Activated naive CD8-positive, alpha-beta T cell treated with anti-CD3 and anti-CD28 coated beads, Interleukin-2, amount 10 ng/mL, durations not matched to agents 7 days and 5 days (primary cell): ENCODE results near the gene SNED1. TPM values are rescaled to one million over a fixed set of nuclear protein-coding genes. Genes with fewer than 3 reads are reported as not detected.

Source experiments
- ATAC-seq: fragments of 150-1000 bp; cut with Tn5 transposase; one replicate; pipeline ENCODE4 v1.10.0; 2021; ENCODE audit warnings: low read depth, moderate library complexity
- POLR2A ChIA-PET: fragments of 350-600 bp; sonication (Branson Sonifier 250); formaldehyde crosslinking; loops from one replicate; lab custom pipeline; 2021; ENCODE audit warnings: antibody characterized with exemption; lab: Charles Lee
- DNase-seq: peaks from one replicate; pipeline ENCODE4 v3.0.0; 2021
- H3K27ac Mint-ChIP-seq: one replicate; pipeline ENCODE4 v1.8.0; 2022; ENCODE audit warnings: mild to moderate bottlenecking, mixed read lengths
- H3K27me3 Mint-ChIP-seq: one replicate; pipeline ENCODE4 v1.8.0; 2022; ENCODE audit warnings: mild to moderate bottlenecking, moderate library complexity, mixed read lengths
- H3K36me3 Mint-ChIP-seq: one replicate; pipeline ENCODE4 v1.8.0; 2021; ENCODE audit warnings: mild to moderate bottlenecking, mixed read lengths
- H3K4me1 Mint-ChIP-seq: one replicate; pipeline ENCODE4 v1.8.0; 2021; ENCODE audit warnings: mixed read lengths
- H3K4me3 Mint-ChIP-seq: one replicate; pipeline ENCODE4 v1.8.0; 2022; ENCODE audit warnings: mild to moderate bottlenecking, moderate library complexity, mixed read lengths
- H3K9me3 Mint-ChIP-seq: one replicate; pipeline ENCODE4 v1.8.0; 2021; ENCODE audit warnings: mixed read lengths
- total RNA-seq, 2 experiments: library from RNA; stranded (reverse); gene quantifications; one replicate each; pipeline ENCODE4 v1.2.3, GENCODE V29; 2021

SNED1 gene
- total RNA-seq, 2 experiments from 2014 or later: 14.5 to 18.7 TPM

DNA sequence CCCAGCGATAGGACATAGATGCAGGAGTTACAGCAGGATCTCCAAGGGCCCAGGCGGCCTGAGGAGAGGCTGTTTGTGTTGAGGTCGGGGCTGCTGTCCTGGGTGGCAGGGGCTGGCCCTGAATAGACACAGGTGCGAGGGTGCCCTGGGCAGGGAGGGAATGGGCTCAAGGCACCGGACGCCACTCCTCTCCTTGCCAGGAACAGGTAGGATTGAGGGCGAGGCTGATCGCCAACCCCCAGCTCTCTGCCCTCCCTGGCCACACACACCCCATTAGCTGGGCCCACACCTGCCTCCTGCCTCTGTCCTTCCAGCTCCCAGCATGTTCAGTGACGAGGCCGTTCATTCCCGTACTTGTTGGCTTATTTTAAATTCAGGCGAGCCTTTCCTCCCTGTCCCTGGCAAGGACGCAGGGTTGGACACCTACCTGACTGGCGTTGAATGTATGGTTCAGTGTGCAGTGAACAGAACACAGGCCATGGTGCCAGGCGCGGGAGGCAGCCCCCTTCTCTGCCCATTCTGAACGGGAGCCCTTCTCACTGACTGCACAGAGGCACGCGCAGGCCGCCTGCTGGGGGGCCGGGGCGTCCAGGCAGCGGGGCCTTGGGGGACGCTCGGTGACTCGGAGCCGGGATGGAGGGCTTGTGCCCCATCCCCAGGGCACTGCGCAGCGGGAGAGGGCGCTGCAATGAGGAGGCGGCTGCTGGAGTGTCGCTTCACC lies 41.3 kb upstream of the SNED1 start:
- no peak for ATAC-seq
- Mint-ChIP-seq H3K27ac (no peak overlapping the region), H3K36me3 (no peaks in the 10 kb centered on the region), H3K4me3 (no peak overlapping the region), H3K9me3 (no peaks in the 10 kb centered on the region), H3K27me3 (peaks cover 2% of the 10 kb centered on the region), H3K4me1 (no peaks in the 10 kb centered on the region)
- POLR2A ChIA-PET: no interaction called here
- DNase-seq: no peak

- ATAC-seq (no peak), DNase-seq (no peak)
- H3K27ac Mint-ChIP-seq: no peak overlapping the region
- no peaks in the 10 kb centered on the region for H3K4me1 Mint-ChIP-seq
- no peak overlapping the region for H3K4me3 Mint-ChIP-seq
- H3K36me3 Mint-ChIP-seq: no peaks in the 10 kb centered on the region
- peaks cover 2% of the 10 kb centered on the region for H3K27me3 Mint-ChIP-seq
- POLR2A ChIA-PET: no interaction called here
- H3K9me3 Mint-ChIP-seq: no peaks in the 10 kb centered on the region
Observed at GRCh38 chr2:240957656-240958365, 40.6 kb upstream of the SNED1 start.

DNA sequence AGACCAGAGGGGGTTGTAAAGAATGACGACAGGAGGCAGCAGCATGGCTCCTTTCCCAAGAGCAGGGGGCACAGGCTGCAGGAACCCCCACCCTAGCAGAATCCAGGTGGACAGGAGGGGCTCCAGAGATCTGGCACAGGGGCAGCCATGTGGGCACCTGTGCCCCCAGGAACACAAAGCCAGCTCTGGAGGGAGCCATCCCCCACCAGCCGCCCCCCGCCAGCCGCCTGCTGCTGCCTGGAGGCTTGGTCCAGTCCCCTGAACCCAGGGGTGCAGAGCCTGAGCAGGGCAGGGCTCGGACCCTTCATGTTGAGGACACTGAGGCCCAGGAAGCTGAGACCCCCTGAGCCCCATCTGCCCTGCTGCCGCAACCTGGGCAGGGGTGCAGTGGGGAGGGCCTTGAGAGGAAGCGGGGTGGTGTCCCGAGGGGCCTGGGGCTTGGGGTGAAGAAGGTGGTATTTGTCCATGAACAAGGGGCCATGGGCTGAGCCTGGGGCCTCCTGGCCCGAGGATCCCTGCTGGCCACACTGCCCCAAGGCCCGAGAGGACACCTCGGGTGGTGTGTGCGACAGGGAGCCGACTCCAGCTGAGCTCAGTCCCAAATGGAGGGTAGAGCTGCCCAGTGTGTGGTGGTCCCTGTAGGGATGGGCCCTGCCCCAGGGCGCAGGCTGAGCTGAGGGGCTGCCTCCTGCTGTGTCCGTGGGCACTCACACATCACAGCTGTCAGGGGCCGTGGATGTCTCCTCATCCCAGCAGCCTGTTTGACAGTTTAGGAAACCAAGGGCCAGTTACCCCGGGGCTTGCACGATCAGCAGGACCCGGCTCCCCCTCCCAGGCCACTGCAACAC lies 39.8 kb upstream of the SNED1 start:
- Mint-ChIP-seq H3K27me3 (peaks cover 2% of the 10 kb centered on the region), H3K27ac (no peak overlapping the region)
- DNase-seq: no peak

DNA sequence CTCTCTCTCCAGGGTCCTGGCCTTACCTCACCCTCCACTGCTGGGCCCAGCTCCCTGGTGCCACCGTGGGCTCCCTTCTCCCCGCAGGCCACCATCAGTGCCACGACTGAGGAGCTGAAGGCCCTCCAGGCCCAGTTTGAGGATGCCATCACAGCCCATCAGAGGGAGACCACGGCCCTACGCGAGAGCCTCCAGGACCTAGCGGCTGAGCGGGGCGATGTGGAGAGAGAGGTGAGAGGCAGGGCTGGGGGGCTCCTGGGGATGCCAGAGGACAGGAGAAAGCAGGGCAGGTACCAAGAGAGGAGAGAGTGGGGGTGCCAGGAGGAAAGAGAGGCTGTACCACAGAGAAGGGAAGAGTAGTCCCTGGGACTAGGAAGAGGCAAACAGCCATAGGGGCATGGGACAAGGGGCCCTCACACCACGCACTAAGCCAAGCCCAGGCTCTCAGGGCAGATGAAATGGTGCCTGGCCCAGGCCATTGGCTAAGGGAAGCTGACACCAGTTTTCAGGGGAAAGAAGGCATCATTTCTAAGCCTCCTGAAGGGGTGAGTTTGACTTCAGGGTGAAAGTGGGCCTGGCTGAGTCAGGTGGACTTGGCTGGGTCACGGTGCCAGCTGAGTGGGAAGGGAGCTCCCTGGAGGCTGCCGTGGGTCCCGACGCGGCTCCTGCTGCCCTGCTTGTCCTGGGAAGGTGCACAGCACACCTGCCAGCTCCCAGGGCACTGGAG lies 39.0 kb upstream of the SNED1 start:
- DNase-seq: no peak
- no peak for ATAC-seq
- H3K36me3 Mint-ChIP-seq: no peaks in the 10 kb centered on the region
- H3K4me1 Mint-ChIP-seq: no peaks in the 10 kb centered on the region
- H3K9me3 Mint-ChIP-seq: no peaks in the 10 kb centered on the region
- no peak overlapping the region for H3K27ac Mint-ChIP-seq
- POLR2A ChIA-PET: no interaction called here
- H3K4me3 Mint-ChIP-seq: no peak overlapping the region
- H3K27me3 Mint-ChIP-seq: peaks cover 2% of the 10 kb centered on the region

More for the DNA sequence above, 39.8 kb upstream of the SNED1 start:
- no peak for ATAC-seq
- Mint-ChIP-seq H3K4me3 (no peak overlapping the region), H3K4me1 (no peaks in the 10 kb centered on the region), H3K36me3 (no peaks in the 10 kb centered on the region), H3K9me3 (no peaks in the 10 kb centered on the region)
- POLR2A ChIA-PET: no interaction called here

DNA sequence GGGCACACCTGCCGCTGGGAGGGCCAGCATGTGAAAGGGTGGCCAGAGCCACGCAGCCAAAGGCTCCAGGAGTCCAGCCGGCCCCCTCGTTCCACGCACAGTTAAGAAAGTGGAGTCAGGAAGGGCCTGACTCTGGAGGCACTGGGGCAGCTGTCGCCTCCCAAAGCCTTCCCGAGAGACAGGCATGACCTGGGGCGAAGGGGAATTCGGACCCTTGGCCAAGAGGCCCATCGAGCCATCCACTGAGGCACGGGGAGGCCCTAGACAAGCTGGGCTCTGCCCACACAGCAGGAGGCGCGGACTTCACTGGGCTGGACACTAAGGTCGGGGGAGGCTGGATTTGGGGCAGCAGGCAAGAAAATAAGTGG lies 38.5 kb upstream of the SNED1 start:
- no peaks in the 10 kb centered on the region for H3K9me3 Mint-ChIP-seq
- DNase-seq (no peak), ATAC-seq (no peak)
- H3K36me3 Mint-ChIP-seq: no peaks in the 10 kb centered on the region
- POLR2A ChIA-PET: no interaction called here
- H3K4me3 Mint-ChIP-seq: no peak overlapping the region
- peaks cover 2% of the 10 kb centered on the region for H3K27me3 Mint-ChIP-seq
- no peaks in the 10 kb centered on the region for H3K4me1 Mint-ChIP-seq
- no peak overlapping the region for H3K27ac Mint-ChIP-seq

DNA sequence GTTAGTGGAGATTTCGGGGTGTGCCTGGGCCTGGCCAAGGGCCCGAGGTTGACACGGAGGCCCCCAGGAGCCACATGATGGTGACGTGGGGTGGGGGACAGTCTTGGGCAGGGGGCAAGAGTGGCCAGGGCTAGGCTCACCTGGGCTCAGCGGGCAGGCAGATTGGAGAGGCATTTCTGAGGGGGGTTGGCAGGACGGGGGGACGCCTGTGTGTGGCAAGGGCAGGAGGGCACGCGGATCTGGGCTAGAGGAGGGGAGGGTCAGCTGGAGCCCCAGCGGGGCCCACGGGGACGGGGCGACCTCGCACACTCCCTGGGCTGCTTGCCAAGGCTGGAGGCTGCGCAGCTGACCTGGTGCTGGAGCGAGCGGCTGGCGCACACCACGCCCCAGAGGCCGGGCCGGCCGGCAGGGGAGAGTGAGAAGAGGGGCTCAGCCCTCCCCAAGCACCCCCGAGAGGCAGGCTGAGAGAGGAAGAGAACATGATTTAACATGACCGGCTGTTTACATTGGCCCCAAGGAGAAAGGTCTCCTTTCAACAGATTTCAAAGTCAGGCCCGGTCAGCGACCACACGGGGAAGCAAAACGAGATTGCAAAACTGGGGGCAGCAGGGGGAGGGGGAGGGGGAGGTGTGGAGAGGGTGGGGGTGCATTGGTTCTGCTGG lies 38.0 kb upstream of the SNED1 start:
- H3K4me3 Mint-ChIP-seq: no peak overlapping the region
- no peaks in the 10 kb centered on the region for H3K9me3 Mint-ChIP-seq
- DNase-seq (no peak), ATAC-seq (no peak)
- no peaks in the 10 kb centered on the region for H3K36me3 Mint-ChIP-seq
- H3K27me3 Mint-ChIP-seq: peaks cover 2% of the 10 kb centered on the region
- POLR2A ChIA-PET: no interaction called here
- no peak overlapping the region for H3K27ac Mint-ChIP-seq
- no peaks in the 10 kb centered on the region for H3K4me1 Mint-ChIP-seq

- Mint-ChIP-seq H3K27me3 (peaks cover 2% of the 10 kb centered on the region), H3K9me3 (no peaks in the 10 kb centered on the region), H3K36me3 (no peaks in the 10 kb centered on the region), H3K4me1 (no peaks in the 10 kb centered on the region), H3K4me3 (no peak overlapping the region), H3K27ac (no peak overlapping the region)
- POLR2A ChIA-PET: no interaction called here
- DNase-seq (no peak), ATAC-seq (no peak)
Observed at GRCh38 chr2:240960971-240961876, 37.2 kb upstream of the SNED1 start.

DNA sequence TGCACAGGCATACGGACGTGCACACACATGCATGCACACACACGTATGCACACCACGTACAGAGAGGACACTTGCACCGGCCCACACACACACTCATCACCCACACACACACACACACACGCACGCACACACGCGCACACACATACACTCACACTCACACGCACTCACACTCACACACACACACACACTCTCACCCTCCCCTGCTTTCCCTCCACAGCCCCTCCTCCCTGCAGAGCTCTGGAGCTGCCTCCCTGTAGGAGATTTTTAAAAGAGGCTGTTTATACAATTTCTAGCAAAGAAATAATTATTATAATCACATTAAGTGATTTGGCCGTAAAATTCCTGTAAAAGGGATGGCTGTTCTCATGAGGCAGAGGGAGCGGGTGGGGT lies 36.5 kb upstream of the SNED1 start:
- H3K36me3 Mint-ChIP-seq: no peaks in the 10 kb centered on the region
- DNase-seq: no peak
- H3K4me1 Mint-ChIP-seq: no peaks in the 10 kb centered on the region
- peaks cover 2% of the 10 kb centered on the region for H3K27me3 Mint-ChIP-seq
- POLR2A ChIA-PET: no interaction called here
- no peaks in the 10 kb centered on the region for H3K9me3 Mint-ChIP-seq
- H3K27ac Mint-ChIP-seq: no peak overlapping the region
- no peak overlapping the region for H3K4me3 Mint-ChIP-seq
- no peak for ATAC-seq

GRCh38 chr2:240962300-240963064 lies 35.9 kb upstream of the SNED1 start:
- Mint-ChIP-seq H3K9me3 (no peaks in the 10 kb centered on the region), H3K36me3 (no peaks in the 10 kb centered on the region), H3K4me1 (no peaks in the 10 kb centered on the region), H3K4me3 (no peak overlapping the region), H3K27ac (no peak overlapping the region), H3K27me3 (peaks cover 2% of the 10 kb centered on the region)
- POLR2A ChIA-PET: no interaction called here
- ATAC-seq (no peak), DNase-seq (no peak)

DNA sequence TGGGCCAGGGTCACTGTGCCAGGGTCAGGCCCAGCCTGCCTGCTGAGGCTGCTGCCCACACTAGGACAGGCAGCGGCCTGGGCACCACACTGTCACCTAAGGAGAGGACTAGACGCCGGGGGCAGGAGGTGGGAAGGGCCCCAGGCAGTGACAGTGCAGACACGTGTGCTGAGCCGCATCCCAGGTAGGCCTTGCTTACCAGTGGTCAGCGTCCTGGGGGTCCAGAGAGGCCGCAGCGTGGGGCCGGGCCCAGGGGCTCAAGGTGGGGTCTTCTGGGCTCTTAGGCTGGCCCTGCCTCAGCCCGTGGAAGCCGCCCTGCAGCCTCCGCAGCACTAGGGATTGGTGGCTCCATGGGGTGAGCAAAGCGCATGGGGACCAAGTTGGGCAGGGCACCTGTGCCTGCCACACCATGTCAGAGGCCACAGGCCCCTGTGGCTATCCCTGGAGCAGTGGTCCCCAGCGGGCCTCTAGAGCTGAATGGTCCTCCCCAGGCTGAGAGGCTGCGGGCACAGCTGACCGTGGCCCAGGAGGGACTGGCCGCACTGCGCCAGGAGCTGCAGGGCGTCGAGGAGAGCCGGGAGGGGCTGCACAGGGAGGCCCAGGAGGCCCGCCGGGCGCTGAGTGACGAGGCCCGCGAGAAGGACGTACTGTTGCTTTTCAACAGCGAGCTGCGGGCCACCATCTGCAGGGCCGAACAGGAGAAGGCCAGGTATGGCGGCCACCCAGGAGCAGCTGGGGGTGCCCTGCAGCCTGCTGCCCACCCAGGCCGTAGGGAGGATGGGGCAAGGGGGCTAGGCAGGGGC lies 35.2 kb upstream of the SNED1 start:
- Mint-ChIP-seq H3K27me3 (peaks cover 2% of the 10 kb centered on the region), H3K27ac (no peak overlapping the region), H3K4me3 (no peak overlapping the region), H3K9me3 (no peaks in the 10 kb centered on the region), H3K4me1 (no peaks in the 10 kb centered on the region), H3K36me3 (no peaks in the 10 kb centered on the region)
- DNase-seq: peak; percentile 25
- ATAC-seq: no peak
- POLR2A ChIA-PET: no interaction called here
